ENCODE results near the gene SSH2. TPM values are rescaled to one million over a fixed set of nuclear protein-coding genes. Genes with fewer than 3 reads are reported as not detected.
A peak's percentile ranks its signal among the peaks of the same experiment; 100 is the strongest.

Gene SSH2
- total and polyA plus RNA-seq, 5 donors from 2014 or later: 27.2 to 90.4 (median 38.2) TPM

- Mint-ChIP-seq H3K27me3 (no peaks in the 10 kb centered on the region), H3K36me3 (peaks cover 26% of the 10 kb centered on the region), H3K27ac (peak overlapping the region in 1 of 3 donors; percentile 20), H3K4me3 (no peak overlapping the region), H3K9me3 (peaks cover 0 to 1% (median 0%) of the 10 kb centered on the region in 7 donors), H3K4me1 (peaks cover 11 to 47% (median 23%) of the 10 kb centered on the region in 4 donors)
- no peaks in the 10 kb centered on the region for H3K27me3 ChIP-seq (ENCODE audit: control insufficient read depth, insufficient read depth, low read length)
- H3K36me3 ChIP-seq (ENCODE audit: control insufficient read depth, insufficient read depth, low read length): peaks cover 30% of the 10 kb centered on the region
- H3K4me1 ChIP-seq (ENCODE audit: control insufficient read depth, insufficient read depth, low read length, poor library complexity, severe bottlenecking): peaks cover 29% of the 10 kb centered on the region
- DNase-seq (no peak), ATAC-seq (ENCODE audit: low read depth in 2 of 2) (no peak)
- no peak overlapping the region for H3K4me3 ChIP-seq (ENCODE audit: low read depth, low read length)
- H3K27ac ChIP-seq (ENCODE audit: insufficient read depth, low read length, poor library complexity, severe bottlenecking): no peak overlapping the region
- H3K9me3 ChIP-seq (ENCODE audit: control insufficient read depth in 2 of 2, low read length in 2 of 2): no peaks in the 10 kb centered on the region
Measured at GRCh38 chr17:29581583-29582253, 348.3 kb downstream of the SSH2 start.

GRCh38 chr17:29579866-29580771 lies 349.9 kb downstream of the SSH2 start:
- H3K36me3 ChIP-seq (ENCODE audit: control insufficient read depth, insufficient read depth, low read length): peaks cover 43% of the 10 kb centered on the region
- Mint-ChIP-seq H3K4me1 (peaks cover 5 to 31% (median 13%) of the 10 kb centered on the region in 4 donors), H3K27ac (peak overlapping the region in 2 of 3 donors; percentile 90), H3K9me3 (peaks cover 0 to 1% (median 0%) of the 10 kb centered on the region in 7 donors), H3K27me3 (no peaks in the 10 kb centered on the region), H3K4me3 (peak overlapping the region in 2 of 4 donors; percentile 22 to 64), H3K36me3 (peaks cover 26% of the 10 kb centered on the region)
- H3K27me3 ChIP-seq (ENCODE audit: control insufficient read depth, insufficient read depth, low read length): no peaks in the 10 kb centered on the region
- H3K4me1 ChIP-seq (ENCODE audit: control insufficient read depth, insufficient read depth, low read length, poor library complexity, severe bottlenecking): peaks cover 16% of the 10 kb centered on the region
- ATAC-seq (ENCODE audit: low read depth in 2 of 2): peak; percentile 95 to 99
- no peak overlapping the region for H3K4me3 ChIP-seq (ENCODE audit: low read depth, low read length)
- DNase-seq: peak; percentile 80 to 91 (median 89)
- no peaks in the 10 kb centered on the region for H3K9me3 ChIP-seq (ENCODE audit: control insufficient read depth in 2 of 2, low read length in 2 of 2)
- peak overlapping the region; percentile 56 for H3K27ac ChIP-seq (ENCODE audit: insufficient read depth, low read length, poor library complexity, severe bottlenecking)

GRCh38 chr17:29578626-29579485 lies 351.2 kb downstream of the SSH2 start:
- no peak for DNase-seq
- no peak overlapping the region for H3K27ac Mint-ChIP-seq
- ATAC-seq (ENCODE audit: low read depth in 2 of 2): no peak
- Histone ChIP-seq H3K27me3 (ENCODE audit: control insufficient read depth, insufficient read depth, low read length) (no peaks in the 10 kb centered on the region), H3K27ac (ENCODE audit: insufficient read depth, low read length, poor library complexity, severe bottlenecking) (no peak overlapping the region), H3K4me1 (ENCODE audit: control insufficient read depth, insufficient read depth, low read length, poor library complexity, severe bottlenecking) (peaks cover 4% of the 10 kb centered on the region), H3K36me3 (ENCODE audit: control insufficient read depth, insufficient read depth, low read length) (peaks cover 51% of the 10 kb centered on the region), H3K4me3 (ENCODE audit: low read depth, low read length) (no peak overlapping the region), H3K9me3 (ENCODE audit: control insufficient read depth in 2 of 2, low read length in 2 of 2) (no peaks in the 10 kb centered on the region)
- peaks cover 5 to 18% (median 7%) of the 10 kb centered on the region in 4 donors for H3K4me1 Mint-ChIP-seq
- H3K9me3 Mint-ChIP-seq: peaks cover 0 to 1% (median 0%) of the 10 kb centered on the region in 7 donors
- no peaks in the 10 kb centered on the region for H3K27me3 Mint-ChIP-seq
- peaks cover 31% of the 10 kb centered on the region for H3K36me3 Mint-ChIP-seq
- no peak overlapping the region for H3K4me3 Mint-ChIP-seq

GRCh38 chr17:29577385-29578211 lies 352.4 kb downstream of the SSH2 start:
- DNase-seq (no peak), ATAC-seq (ENCODE audit: low read depth in 2 of 2) (no peak)
- Histone ChIP-seq H3K9me3 (ENCODE audit: control insufficient read depth in 2 of 2, low read length in 2 of 2) (no peaks in the 10 kb centered on the region), H3K4me3 (ENCODE audit: low read depth, low read length) (no peak overlapping the region), H3K4me1 (ENCODE audit: control insufficient read depth, insufficient read depth, low read length, poor library complexity, severe bottlenecking) (peaks cover 4% of the 10 kb centered on the region), H3K36me3 (ENCODE audit: control insufficient read depth, insufficient read depth, low read length) (peaks cover 43% of the 10 kb centered on the region), H3K27me3 (ENCODE audit: control insufficient read depth, insufficient read depth, low read length) (no peaks in the 10 kb centered on the region), H3K27ac (ENCODE audit: insufficient read depth, low read length, poor library complexity, severe bottlenecking) (no peak overlapping the region)
- Mint-ChIP-seq H3K4me3 (no peak overlapping the region), H3K36me3 (peaks cover 31% of the 10 kb centered on the region), H3K9me3 (peaks cover 0 to 1% (median 0%) of the 10 kb centered on the region in 7 donors), H3K27me3 (no peaks in the 10 kb centered on the region), H3K4me1 (peaks cover 5 to 16% (median 7%) of the 10 kb centered on the region in 4 donors), H3K27ac (no peak overlapping the region)

GRCh38 chr17:29577001-29577370 lies 353.0 kb downstream of the SSH2 start:
- peaks cover 4% of the 10 kb centered on the region for H3K4me1 ChIP-seq (ENCODE audit: control insufficient read depth, insufficient read depth, low read length, poor library complexity, severe bottlenecking)
- H3K9me3 Mint-ChIP-seq: peaks cover 0 to 1% (median 0%) of the 10 kb centered on the region in 7 donors
- H3K9me3 ChIP-seq (ENCODE audit: control insufficient read depth in 2 of 2, low read length in 2 of 2): no peaks in the 10 kb centered on the region
- no peak overlapping the region for H3K27ac Mint-ChIP-seq
- H3K4me1 Mint-ChIP-seq: peaks cover 5 to 13% (median 7%) of the 10 kb centered on the region in 4 donors
- peaks cover 37% of the 10 kb centered on the region for H3K36me3 ChIP-seq (ENCODE audit: control insufficient read depth, insufficient read depth, low read length)
- H3K4me3 Mint-ChIP-seq: no peak overlapping the region
- DNase-seq: no peak
- peaks cover 28% of the 10 kb centered on the region for H3K36me3 Mint-ChIP-seq
- H3K27me3 ChIP-seq (ENCODE audit: control insufficient read depth, insufficient read depth, low read length): no peaks in the 10 kb centered on the region
- no peak for ATAC-seq (ENCODE audit: low read depth in 2 of 2)
- no peak overlapping the region for H3K4me3 ChIP-seq (ENCODE audit: low read depth, low read length)
- no peaks in the 10 kb centered on the region for H3K27me3 Mint-ChIP-seq
- H3K27ac ChIP-seq (ENCODE audit: insufficient read depth, low read length, poor library complexity, severe bottlenecking): no peak overlapping the region

- peaks cover 0 to 1% (median 0%) of the 10 kb centered on the region in 7 donors for H3K9me3 Mint-ChIP-seq
- H3K27me3 Mint-ChIP-seq: no peaks in the 10 kb centered on the region
- peaks cover 5 to 13% (median 7%) of the 10 kb centered on the region in 4 donors for H3K4me1 Mint-ChIP-seq
- ATAC-seq (ENCODE audit: low read depth in 2 of 2): no peak
- Histone ChIP-seq H3K4me3 (ENCODE audit: low read depth, low read length) (no peak overlapping the region), H3K27me3 (ENCODE audit: control insufficient read depth, insufficient read depth, low read length) (no peaks in the 10 kb centered on the region), H3K27ac (ENCODE audit: insufficient read depth, low read length, poor library complexity, severe bottlenecking) (no peak overlapping the region), H3K4me1 (ENCODE audit: control insufficient read depth, insufficient read depth, low read length, poor library complexity, severe bottlenecking) (peaks cover 4% of the 10 kb centered on the region), H3K9me3 (ENCODE audit: control insufficient read depth in 2 of 2, low read length in 2 of 2) (no peaks in the 10 kb centered on the region), H3K36me3 (ENCODE audit: control insufficient read depth, insufficient read depth, low read length) (peaks cover 33% of the 10 kb centered on the region)
- no peak overlapping the region for H3K27ac Mint-ChIP-seq
- no peak for DNase-seq
- H3K36me3 Mint-ChIP-seq: peaks cover 28% of the 10 kb centered on the region
- H3K4me3 Mint-ChIP-seq: no peak overlapping the region
Measured at GRCh38 chr17:29576214-29577000, 353.6 kb downstream of the SSH2 start.

All from CD4-positive, CD25-positive, alpha-beta regulatory T cell (primary cell).